Breast epithelium (tissue), 3 donors: ENCODE measurements around the gene TUSC2.

Experiments
- CTCF ChIP-seq, 3 donors: fragments of 450-650 bp; IDR thresholded peaks; one replicate each; pipeline ENCODE4 v1.5.1; 2016 to 2017; ENCODE audit warnings: antibody characterized with exemption in 3 of 3, mild to moderate bottlenecking in 3 of 3, moderate library complexity in 3 of 3
- POLR2AphosphoS5 ChIP-seq, 3 donors: sonication (generic); formaldehyde crosslinking; IDR thresholded peaks; one replicate each; pipeline ENCODE4 v1.6.1; 2017; ENCODE audit warnings: antibody characterized with exemption in 3 of 3

- TF ChIP-seq POLR2AphosphoS5 (IDR thresholded peaks at IDR 0.05), result peak; percentile 23 to 52 (median 30)
- TF ChIP-seq CTCF (IDR thresholded peaks at IDR 0.05), result peak in 2 of 3 donors; percentile 45 to 47
Measured at GRCh38 chr3:50321336-50322114, 6.5 kb downstream of the TUSC2 start.
